ES-I3 (cell line): ENCODE results near the gene IL6ST.

Experiments
- H3K36me3 ChIP-seq: 2 replicates; pipeline ENCODE4 v1.6.1; 2013; ENCODE audit warnings: mild to moderate bottlenecking, low read length, control low read depth, moderate library complexity; ENCODE audit not compliant: insufficient read depth
- H3K4me1 ChIP-seq: 2 replicates; pipeline ENCODE4 v1.6.1; 2013; ENCODE audit warnings: mild to moderate bottlenecking, control low read depth, low read length; ENCODE audit not compliant: insufficient read depth
- H3K9ac ChIP-seq: 2 replicates; pipeline ENCODE4 v1.6.1; 2013; ENCODE audit warnings: low read depth, mild to moderate bottlenecking, low read length, moderate library complexity
- H3K9me3 ChIP-seq: 2 replicates; pipeline ENCODE4 v1.6.1; 2013; ENCODE audit warnings: mild to moderate bottlenecking, low read length, moderate library complexity; ENCODE audit not compliant: control insufficient read depth, insufficient read depth

IL6ST gene

GRCh38 chr5:55896663-55897062 is 98.1 kb downstream of the IL6ST start:
- Histone ChIP-seq H3K36me3 (no peaks in the 10 kb centered on the region), H3K9ac (no peak overlapping the region), H3K4me1 (no peaks in the 10 kb centered on the region), H3K9me3 (no peaks in the 10 kb centered on the region)

DNA sequence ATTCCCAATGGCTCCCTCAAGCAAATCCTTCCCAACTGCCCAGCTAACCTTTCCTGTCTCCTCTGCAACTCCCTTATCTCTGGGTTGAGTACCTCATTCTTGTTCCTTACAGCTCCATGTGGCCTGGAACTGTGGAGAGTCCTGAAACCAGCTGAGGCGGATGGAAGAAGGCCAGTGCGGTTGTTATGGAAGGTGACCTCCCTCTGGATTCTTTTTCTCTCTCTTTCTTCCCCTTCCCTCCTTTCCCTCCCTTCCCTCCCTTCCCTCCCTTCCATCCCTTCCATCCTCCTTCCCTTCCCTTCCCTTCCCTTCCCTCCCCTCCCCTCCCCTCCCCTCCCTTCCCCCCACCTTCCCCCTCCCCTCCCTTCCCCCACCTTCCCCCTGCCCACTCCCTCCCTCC is 98.5 kb downstream of the IL6ST start:
- Histone ChIP-seq H3K9ac (no peak overlapping the region), H3K9me3 (no peaks in the 10 kb centered on the region), H3K4me1 (no peaks in the 10 kb centered on the region), H3K36me3 (no peaks in the 10 kb centered on the region)

GRCh38 chr5:55895346-55895745 is 99.4 kb downstream of the IL6ST start:
- Histone ChIP-seq H3K4me1 (no peaks in the 10 kb centered on the region), H3K9me3 (no peaks in the 10 kb centered on the region), H3K36me3 (no peaks in the 10 kb centered on the region), H3K9ac (no peak overlapping the region)

DNA sequence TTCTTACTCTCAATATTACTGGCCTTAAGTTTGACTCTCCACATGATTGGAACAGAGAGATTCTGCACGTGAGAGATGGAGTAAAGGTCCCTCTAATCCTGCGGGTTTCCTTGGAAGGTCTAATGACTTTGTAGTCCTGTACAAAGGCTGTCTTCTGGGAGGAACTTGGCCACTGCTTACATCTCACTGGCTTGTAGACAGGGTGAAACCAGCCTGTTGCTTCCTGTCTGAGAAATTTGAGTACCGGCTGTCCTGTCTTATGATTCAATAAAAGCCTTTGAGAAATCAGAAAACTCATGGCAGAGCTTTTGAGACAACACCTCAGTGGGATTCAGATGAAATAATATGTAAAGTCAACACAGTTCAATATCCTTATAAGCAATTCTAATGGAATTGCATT is 100.6 kb downstream of the IL6ST start:
- Histone ChIP-seq H3K4me1 (no peaks in the 10 kb centered on the region), H3K36me3 (no peaks in the 10 kb centered on the region), H3K9ac (no peak overlapping the region), H3K9me3 (no peaks in the 10 kb centered on the region)

DNA sequence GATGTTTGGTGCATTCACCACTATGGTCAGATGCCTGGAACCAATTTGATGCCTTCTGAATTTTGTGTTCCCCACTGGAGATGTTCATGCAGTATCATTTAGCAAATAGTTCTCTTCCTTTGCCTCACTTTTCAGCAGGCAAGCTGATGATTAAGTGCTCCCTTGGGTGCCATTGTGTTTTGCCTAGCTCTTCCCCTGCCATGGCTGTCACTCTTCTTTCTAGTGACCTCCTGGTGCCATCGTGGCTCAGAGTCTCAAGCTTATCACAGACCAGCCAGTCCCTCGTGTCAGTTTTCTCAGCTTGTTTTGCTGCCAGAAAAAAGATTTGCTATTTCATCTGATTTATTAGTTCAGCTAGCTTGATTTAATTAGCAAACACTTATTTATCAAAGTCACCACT is 102.3 kb downstream of the IL6ST start:
- no peak overlapping the region for H3K9ac ChIP-seq

GRCh38 chr5:55888205-55888604 is 106.6 kb downstream of the IL6ST start:
- H3K36me3 ChIP-seq = no peaks in the 10 kb centered on the region
- no peak overlapping the region for H3K9ac ChIP-seq
- H3K9me3 ChIP-seq = no peaks in the 10 kb centered on the region
- no peaks in the 10 kb centered on the region for H3K4me1 ChIP-seq

More for the DNA sequence above, 102.3 kb downstream of the IL6ST start:
- H3K9me3 ChIP-seq = no peaks in the 10 kb centered on the region
- no peaks in the 10 kb centered on the region for H3K4me1 ChIP-seq
- no peaks in the 10 kb centered on the region for H3K36me3 ChIP-seq

- no peaks in the 10 kb centered on the region for H3K36me3 ChIP-seq
- no peaks in the 10 kb centered on the region for H3K4me1 ChIP-seq
- no peaks in the 10 kb centered on the region for H3K9me3 ChIP-seq
- H3K9ac ChIP-seq = no peak overlapping the region
These were observed 109.4 kb downstream of the IL6ST start for GRCh38 chr5:55885359-55885758.
